NT2/D1 (cell line): ENCODE data around the gene TTC4.
A peak's percentile ranks its signal among the peaks of the same experiment; 100 is the strongest.

ENCODE experiments used
- DNase-seq: peaks from one replicate; pipeline ENCODE4 v3.0.0-alpha.2; 2011; ENCODE audit warnings: low read depth, low spot score
- H3K27me3 ChIP-seq: 2 replicates; pipeline ENCODE4 v1.6.0; 2011; ENCODE audit warnings: mild to moderate bottlenecking; ENCODE audit not compliant: insufficient read length, insufficient read depth
- H3K36me3 ChIP-seq: 2 replicates; pipeline ENCODE4 v1.6.1; 2011; ENCODE audit warnings: mild to moderate bottlenecking, low read length, mixed read lengths; ENCODE audit not compliant: insufficient read depth, insufficient read length
- H3K4me1 ChIP-seq: 2 replicates; pipeline ENCODE4 v1.5.1; 2011; ENCODE audit not compliant: insufficient read depth, insufficient read length
- H3K4me3 ChIP-seq: 2 replicates; pipeline ENCODE4 v1.5.1; 2011; ENCODE audit warnings: low read depth; ENCODE audit not compliant: insufficient read length
- H3K9ac ChIP-seq: 2 replicates; pipeline ENCODE4 v1.6.0; 2011; ENCODE audit warnings: low read depth; ENCODE audit not compliant: insufficient read length
- H3K9me3 ChIP-seq: 2 replicates; pipeline ENCODE4 v1.5.1; 2011; ENCODE audit warnings: mild to moderate bottlenecking, low read length; ENCODE audit not compliant: insufficient read depth
- SUZ12 ChIP-seq: IDR thresholded peaks from 2 replicates; pipeline ENCODE4 v1.6.1; 2011; ENCODE audit not compliant: insufficient read length, insufficient read depth; ENCODE audit errors: extremely low read depth
- YY1 ChIP-seq: IDR thresholded peaks from 2 replicates; pipeline ENCODE4 v1.6.1; 2011; ENCODE audit not compliant: insufficient read length, insufficient read depth
- ZNF274 ChIP-seq: IDR thresholded peaks from 2 replicates; pipeline ENCODE4 v1.6.1; 2011; ENCODE audit warnings: mild to moderate bottlenecking, low read depth, low read length

Gene TTC4

DNA sequence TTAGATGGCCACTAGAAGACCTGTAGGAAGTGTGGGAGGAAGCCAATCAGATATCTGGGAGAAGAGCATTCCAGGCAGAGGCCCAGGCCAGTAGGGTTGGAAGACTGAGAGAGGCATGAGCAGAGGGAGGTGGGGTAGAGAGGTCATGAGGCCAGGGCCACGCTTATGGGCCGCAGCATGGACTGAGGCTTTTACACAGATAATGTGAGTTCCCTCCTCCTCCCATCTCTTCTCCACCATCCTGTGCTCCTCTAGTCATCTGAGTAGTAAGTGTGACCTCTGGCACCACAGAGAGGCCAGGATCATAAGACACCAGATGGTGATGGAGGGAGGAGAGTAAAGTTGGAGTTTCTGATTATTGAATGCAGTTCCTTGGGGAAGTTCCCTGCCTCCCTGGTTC, 68.4 kb downstream of the TTC4 start:
- H3K4me3 ChIP-seq: no peak overlapping the region
- no peak for DNase-seq
- no peaks in the 10 kb centered on the region for H3K27me3 ChIP-seq
- TF ChIP-seq SUZ12 (no peak), YY1 (no peak)
- peaks cover 6% of the 10 kb centered on the region for H3K4me1 ChIP-seq
- H3K36me3 ChIP-seq: no peaks in the 10 kb centered on the region
- H3K9ac ChIP-seq: no peak overlapping the region
- H3K9me3 ChIP-seq: no peaks in the 10 kb centered on the region

DNA sequence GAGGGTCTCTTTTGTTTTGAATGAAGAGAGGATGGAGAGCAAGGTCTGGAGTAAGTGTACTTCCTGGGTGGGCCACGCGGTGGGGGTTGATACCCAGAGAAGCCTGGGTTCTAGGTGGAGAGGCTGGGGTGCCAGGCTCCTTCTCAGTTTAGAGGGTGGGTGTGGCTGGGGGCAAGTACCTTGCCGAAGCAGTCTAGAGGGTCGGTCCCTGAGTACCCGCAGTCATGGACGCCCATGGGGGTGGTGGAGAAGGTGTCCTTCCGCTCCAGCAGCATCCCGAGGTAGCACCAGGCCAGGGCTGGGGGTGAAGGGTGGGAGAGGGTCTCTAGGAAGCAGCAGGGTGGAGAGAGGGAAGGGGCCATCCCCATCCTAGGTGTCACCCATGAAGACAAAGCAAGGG, 71.1 kb downstream of the TTC4 start:
- Histone ChIP-seq H3K4me3 (no peak overlapping the region), H3K9ac (no peak overlapping the region), H3K36me3 (no peaks in the 10 kb centered on the region), H3K9me3 (peaks cover 4% of the 10 kb centered on the region; the same call in 1 of the 2 replicates), H3K4me1 (peaks cover 15% of the 10 kb centered on the region), H3K27me3 (no peaks in the 10 kb centered on the region)
- no peak for TF ChIP-seq SUZ12
- TF ChIP-seq YY1: no peak
- no peak for TF ChIP-seq ZNF274
- no peak for DNase-seq

DNA sequence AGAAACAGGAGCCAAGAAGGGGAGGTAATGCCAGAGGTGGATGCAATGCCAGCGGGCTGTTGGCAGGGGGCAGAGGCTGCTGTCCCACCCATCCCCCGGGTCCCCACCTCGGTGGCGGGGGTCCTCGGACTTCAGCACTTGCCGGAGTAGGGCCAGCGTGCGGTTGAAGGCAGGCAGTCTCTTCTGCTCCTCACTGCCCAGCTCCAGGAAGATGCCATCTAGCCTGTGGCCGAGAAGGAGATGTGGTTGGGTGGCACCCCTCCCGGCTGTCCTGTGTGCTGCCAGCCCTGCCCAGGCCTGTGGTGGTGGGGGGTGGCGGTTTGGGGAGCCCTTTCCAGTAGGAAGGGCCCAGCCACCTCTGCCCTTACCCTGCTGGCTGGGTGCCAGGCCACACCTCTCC, 71.9 kb downstream of the TTC4 start:
- no peaks in the 10 kb centered on the region for H3K36me3 ChIP-seq
- TF ChIP-seq YY1 (no peak), SUZ12 (no peak), ZNF274 (no peak)
- H3K9ac ChIP-seq: no peak overlapping the region
- DNase-seq: no peak
- H3K4me1 ChIP-seq: peaks cover 15% of the 10 kb centered on the region
- H3K9me3 ChIP-seq: peaks cover 12% of the 10 kb centered on the region; the same call in 1 of the 2 replicates
- H3K4me3 ChIP-seq: no peak overlapping the region
- no peaks in the 10 kb centered on the region for H3K27me3 ChIP-seq

DNA sequence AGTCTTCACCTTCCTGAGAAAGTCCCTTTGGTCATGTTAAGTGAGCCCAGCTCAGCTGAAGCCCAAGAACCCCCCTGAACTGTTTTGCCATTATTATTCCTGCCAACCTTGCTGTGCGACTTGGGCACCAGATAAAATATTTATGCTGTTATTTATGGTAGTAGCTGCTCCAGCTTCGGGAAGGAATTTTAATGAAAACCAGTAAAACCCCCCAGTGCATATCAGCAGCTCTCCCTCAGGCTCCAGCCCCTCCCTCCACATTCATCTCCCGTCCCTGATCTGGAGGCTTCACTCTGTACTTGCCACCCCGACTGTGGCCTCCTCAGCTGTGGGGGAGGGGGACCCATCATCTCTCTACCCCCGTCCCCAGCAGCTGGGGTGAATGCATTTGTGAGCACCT, 72.8 kb downstream of the TTC4 start:
- H3K4me1 ChIP-seq: peaks cover 17% of the 10 kb centered on the region
- no peak overlapping the region for H3K9ac ChIP-seq
- H3K9me3 ChIP-seq: peaks cover 12% of the 10 kb centered on the region; the same call in 1 of the 2 replicates
- H3K36me3 ChIP-seq: no peaks in the 10 kb centered on the region
- H3K4me3 ChIP-seq: no peak overlapping the region
- no peaks in the 10 kb centered on the region for H3K27me3 ChIP-seq
- DNase-seq: no peak
- TF ChIP-seq YY1: no peak
- TF ChIP-seq ZNF274: no peak

DNA sequence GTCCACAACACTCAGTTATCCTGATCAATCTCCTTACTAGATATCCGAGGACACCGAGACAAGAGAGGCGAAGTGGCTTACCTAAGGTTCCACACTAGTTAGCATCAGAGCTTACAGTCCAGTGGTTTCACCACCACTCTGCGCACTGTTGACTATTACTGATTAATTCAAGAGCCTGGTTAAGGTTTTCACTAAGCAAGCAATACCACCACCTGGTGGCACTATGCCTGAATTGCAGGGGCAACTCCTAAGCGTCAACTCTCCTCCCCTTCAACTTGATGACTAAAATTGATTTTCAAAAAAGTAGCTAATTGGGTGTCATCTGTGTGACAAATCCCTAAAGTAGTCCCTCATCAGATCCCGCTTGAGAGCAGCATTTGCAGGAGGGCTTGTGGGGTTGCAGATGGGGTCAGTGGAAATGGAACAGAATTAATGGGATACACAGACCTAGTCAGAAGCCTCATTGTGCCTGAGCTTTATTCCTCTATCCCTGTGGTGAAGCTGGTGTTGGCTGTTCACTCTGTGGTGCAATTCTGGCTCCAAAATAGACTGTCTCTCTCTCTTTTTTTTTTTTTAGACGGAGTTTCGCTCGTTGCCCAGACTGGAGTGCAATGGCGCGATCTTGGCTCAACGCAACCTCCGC, 76.3 kb downstream of the TTC4 start:
- H3K36me3 ChIP-seq: no peaks in the 10 kb centered on the region
- H3K9ac ChIP-seq: no peak overlapping the region
- peaks cover 39% of the 10 kb centered on the region for H3K4me1 ChIP-seq
- H3K4me3 ChIP-seq: no peak overlapping the region
- no peaks in the 10 kb centered on the region for H3K27me3 ChIP-seq
- peak; percentile 72 for DNase-seq
- no peak for TF ChIP-seq SUZ12
- TF ChIP-seq YY1: no peak
- TF ChIP-seq ZNF274: no peak
- peaks cover 12% of the 10 kb centered on the region; the same call in 1 of the 2 replicates for H3K9me3 ChIP-seq
